IPS-18c (cell line): Measurements from ENCODE around the gene HSP90AA1.

Experiments used
- H3K4me3 ChIP-seq: 2 replicates; pipeline ENCODE4 v1.7.0; 2013; ENCODE audit warnings: low read depth, mild to moderate bottlenecking, low read length, moderate library complexity; ENCODE audit not compliant: insufficient read depth
- H3K9me3 ChIP-seq: one replicate; pipeline ENCODE4 v1.6.1; 2013; ENCODE audit warnings: mild to moderate bottlenecking, low read length, moderate library complexity; ENCODE audit not compliant: control insufficient read depth, insufficient read depth

HSP90AA1 gene

DNA sequence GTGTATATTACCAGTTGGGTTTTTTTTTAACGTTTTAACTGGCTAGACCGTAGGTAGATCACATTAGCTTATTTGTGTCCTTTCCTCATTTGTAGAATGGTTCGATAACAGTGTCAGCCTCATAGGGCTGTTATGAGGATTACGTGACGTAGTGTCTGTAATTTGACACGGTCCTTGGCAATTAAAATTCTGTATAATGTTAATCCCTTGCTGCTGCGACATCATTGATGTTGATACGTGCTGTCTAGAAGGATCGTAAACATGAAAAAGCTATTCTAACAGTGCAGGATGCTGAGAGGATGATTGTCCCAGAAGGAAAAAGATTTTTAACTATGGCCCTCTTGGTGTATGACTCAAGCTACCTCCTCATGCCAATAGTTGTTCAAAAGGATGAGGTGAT, 50.9 kb downstream of the HSP90AA1 start:
- Histone ChIP-seq H3K4me3 (no peak overlapping the region), H3K9me3 (peaks cover 3% of the 10 kb centered on the region)

- Histone ChIP-seq H3K9me3 (peaks cover 3% of the 10 kb centered on the region), H3K4me3 (no peak overlapping the region)
Observed at GRCh38 chr14:102034301-102034700, 52.5 kb downstream of the HSP90AA1 start.

DNA sequence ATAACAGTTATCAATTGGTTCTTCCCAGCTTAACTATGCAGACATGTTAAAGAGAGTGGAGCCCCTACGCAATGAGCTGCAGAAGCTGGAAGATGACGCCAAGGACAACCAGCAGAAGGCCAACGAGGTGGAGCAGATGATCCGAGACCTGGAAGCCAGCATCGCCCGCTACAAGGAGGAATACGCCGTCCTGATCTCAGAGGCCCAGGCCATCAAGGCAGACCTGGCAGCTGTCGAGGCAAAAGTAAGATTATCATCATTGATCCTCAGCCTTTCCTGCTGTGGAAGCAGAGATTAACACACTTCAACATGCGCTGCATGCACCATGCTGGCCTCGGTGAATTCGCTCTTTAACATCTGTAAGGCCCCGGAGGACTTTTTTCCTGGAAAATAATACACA, 53.6 kb downstream of the HSP90AA1 start:
- Histone ChIP-seq H3K9me3 (peaks cover 3% of the 10 kb centered on the region), H3K4me3 (no peak overlapping the region)
